Neutrophil (primary cell): ENCODE measurements around the gene METTL6.
"Not testable (repeated sequence)": the region's sequence is repeated elsewhere in the genome, so short reads cannot be mapped to it uniquely, and the experiment has no call there.

Experiments used
- H3K27ac ChIP-seq: fragments of 200-600 bp; sonication (generic); 2 replicates; pipeline ENCODE4 v1.5.1; 2016; ENCODE audit warnings: mild to moderate bottlenecking, moderate library complexity
- H3K27me3 ChIP-seq: fragments of 200-600 bp; sonication (generic); 2 replicates; pipeline ENCODE4 v1.6.0; 2016; ENCODE audit warnings: mild to moderate bottlenecking
- H3K36me3 ChIP-seq: fragments of 200-600 bp; sonication (generic); 2 replicates; pipeline ENCODE4 v1.5.1; 2017
- H3K4me1 ChIP-seq, 2 experiments: fragments of 200-600 bp in 1 of 2; sonication (generic) in 1 of 2; 1 replicate in 1 of 2; 2 replicates in 1 of 2; pipeline versions ENCODE4 v1.5.1 to v1.6.1; 2013 to 2016; ENCODE audit warnings: low read depth in 1 of 2, low read length in 1 of 2, mild to moderate bottlenecking in 1 of 2, moderate library complexity in 1 of 2; ENCODE audit not compliant: control insufficient read depth in 1 of 2, insufficient read depth in 1 of 2
- H3K4me3 ChIP-seq, 2 experiments: fragments of 200-600 bp in 1 of 2; sonication (generic) in 1 of 2; 1 replicate in 1 of 2; 2 replicates in 1 of 2; pipeline ENCODE4 v1.5.1; 2013 to 2016; ENCODE audit warnings: low read depth in 1 of 2, low read length in 1 of 2, mild to moderate bottlenecking in 1 of 2, moderate library complexity in 1 of 2
- H3K9me3 ChIP-seq: fragments of 200-600 bp; sonication (generic); 2 replicates; pipeline ENCODE4 v1.5.1; 2016
- CTCF ChIP-seq: fragments of 200-600 bp; sonication (generic); IDR thresholded peaks from 2 replicates; pipeline ENCODE4 v1.5.1; 2016; ENCODE audit warnings: antibody characterized with exemption

Gene METTL6

DNA sequence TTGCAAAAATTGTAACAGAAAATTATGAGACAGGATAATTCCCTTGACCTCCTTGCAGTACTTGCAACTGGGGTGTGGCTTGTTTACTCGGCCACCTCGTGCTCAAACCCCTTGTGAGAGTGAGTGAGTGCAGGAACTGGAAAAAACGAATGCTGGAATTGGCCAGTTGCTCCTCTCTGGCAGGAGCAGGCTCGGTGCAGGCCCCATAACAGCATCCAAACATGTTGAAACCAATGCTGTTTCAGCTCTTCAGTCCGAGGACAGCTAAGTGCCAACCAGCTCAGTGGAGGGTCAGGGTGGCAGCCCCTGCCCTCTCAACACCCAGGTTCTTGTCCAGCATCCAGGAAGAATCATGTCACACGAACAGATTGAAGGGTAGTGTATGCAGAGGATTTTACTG lies 36.9 kb downstream of the METTL6 start:
- no peak overlapping the region for H3K4me3 ChIP-seq
- no peak overlapping the region for H3K27ac ChIP-seq
- H3K36me3 ChIP-seq, result no peaks in the 10 kb centered on the region
- no peaks in the 10 kb centered on the region for H3K4me1 ChIP-seq
- no peaks in the 10 kb centered on the region for H3K9me3 ChIP-seq
- no peaks in the 10 kb centered on the region for H3K27me3 ChIP-seq
- no peak for TF ChIP-seq CTCF

- not testable (repeated sequence) for H3K4me1 ChIP-seq, H3K27ac ChIP-seq, H3K36me3 ChIP-seq, H3K4me3 ChIP-seq, H3K27me3 ChIP-seq, H3K9me3 ChIP-seq
These were observed 39.0 kb downstream of the METTL6 start for GRCh38 chr3:15388335-15388734.

- Histone ChIP-seq H3K27ac (no peak overlapping the region), H3K27me3 (no peaks in the 10 kb centered on the region), H3K4me3 (no peak overlapping the region), H3K4me1 (no peaks in the 10 kb centered on the region), H3K36me3 (no peaks in the 10 kb centered on the region), H3K9me3 (no peaks in the 10 kb centered on the region)
- no peak for TF ChIP-seq CTCF
These were observed 39.6 kb downstream of the METTL6 start for GRCh38 chr3:15387735-15388134.

DNA sequence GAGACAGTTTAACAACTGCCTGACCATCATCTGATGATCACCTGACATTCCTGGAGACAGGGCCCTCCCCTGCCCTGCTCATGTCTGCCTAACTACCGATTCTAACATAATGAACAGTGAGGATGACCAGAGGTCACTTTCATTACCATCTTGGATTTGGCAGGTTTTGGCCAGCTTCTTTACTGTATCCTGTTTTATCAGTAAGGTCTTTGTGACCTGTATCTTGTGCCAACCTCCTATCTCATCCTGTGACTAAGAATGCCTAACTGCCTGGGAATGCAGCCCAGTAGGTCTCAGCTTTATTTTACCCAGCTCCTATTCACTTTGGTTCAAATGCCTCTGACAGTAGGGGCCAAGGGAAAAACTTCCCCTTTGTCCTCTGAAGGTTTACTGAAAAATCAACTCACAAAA lies 40.2 kb downstream of the METTL6 start:
- Histone ChIP-seq H3K4me3 (no peak overlapping the region), H3K4me1 (no peaks in the 10 kb centered on the region), H3K27ac (no peak overlapping the region), H3K36me3 (no peaks in the 10 kb centered on the region), H3K9me3 (no peaks in the 10 kb centered on the region), H3K27me3 (no peaks in the 10 kb centered on the region)
- no peak for TF ChIP-seq CTCF

- H3K27ac ChIP-seq, H3K27me3 ChIP-seq, H3K4me3 ChIP-seq: not testable (repeated sequence)
These were observed 40.7 kb downstream of the METTL6 start for GRCh38 chr3:15386654-15386955.

GRCh38 chr3:15385901-15386653 lies 41.3 kb downstream of the METTL6 start:
- Histone ChIP-seq H3K9me3 (no peaks in the 10 kb centered on the region), H3K27ac (no peak overlapping the region), H3K36me3 (no peaks in the 10 kb centered on the region), H3K4me1 (no peaks in the 10 kb centered on the region), H3K4me3 (no peak overlapping the region), H3K27me3 (no peaks in the 10 kb centered on the region)
- no peak for TF ChIP-seq CTCF

More at GRCh38 chr3:15386654-15386955, 40.7 kb downstream of the METTL6 start:
- not testable (repeated sequence) for H3K4me1 ChIP-seq, H3K9me3 ChIP-seq, H3K36me3 ChIP-seq

GRCh38 chr3:15385238-15385695 lies 42.1 kb downstream of the METTL6 start:
- H3K4me3 ChIP-seq, H3K27me3 ChIP-seq, H3K9me3 ChIP-seq, H3K4me1 ChIP-seq, H3K36me3 ChIP-seq, H3K27ac ChIP-seq: not testable (repeated sequence)
